HG02759 (cell line): ENCODE measurements around the gene GPR132.
"Not testable (repeated sequence)": the region's sequence is repeated elsewhere in the genome, so short reads cannot be mapped to it uniquely, and the experiment has no call there.

Experiments used
- ATAC-seq: cut with Tn5 transposase; IDR thresholded peaks from one replicate; pipeline ENCODE4 v1.9.1; 2021; ENCODE audit warnings: mild to moderate bottlenecking, moderate library complexity; ENCODE audit not compliant: unreplicated experiment

Gene GPR132

GRCh38 chr14:105076296-105076804, 11.1 kb upstream of the GPR132 start:
- ATAC-seq = no peak

- ATAC-seq = peak; percentile 64
These were observed 10.4 kb upstream of the GPR132 start for GRCh38 chr14:105075379-105076295.

- no peak for ATAC-seq
These were observed 9.4 kb upstream of the GPR132 start for GRCh38 chr14:105074601-105075053.

GRCh38 chr14:105073720-105074600, 8.7 kb upstream of the GPR132 start:
- no peak for ATAC-seq

- ATAC-seq = no peak
These were observed 7.9 kb upstream of the GPR132 start for GRCh38 chr14:105072892-105073719.

GRCh38 chr14:105072381-105072861, 7.2 kb upstream of the GPR132 start:
- ATAC-seq = no peak

GRCh38 chr14:105071942-105072341, 6.7 kb upstream of the GPR132 start:
- ATAC-seq = no peak

GRCh38 chr14:105071326-105071725, 6.1 kb upstream of the GPR132 start:
- no peak for ATAC-seq

GRCh38 chr14:105070760-105071137, 5.5 kb upstream of the GPR132 start:
- no peak for ATAC-seq

- ATAC-seq = peak; percentile 45
These were observed 4.9 kb upstream of the GPR132 start for GRCh38 chr14:105069871-105070759.

- ATAC-seq = no peak
These were observed 4.3 kb upstream of the GPR132 start for GRCh38 chr14:105069522-105069870.

GRCh38 chr14:105068818-105069217, 3.6 kb upstream of the GPR132 start:
- ATAC-seq = no peak

GRCh38 chr14:105067969-105068301, 2.7 kb upstream of the GPR132 start:
- no peak for ATAC-seq

GRCh38 chr14:105067140-105067968, 2.1 kb upstream of the GPR132 start:
- no peak for ATAC-seq

- ATAC-seq = no peak
These were observed 1.2 kb upstream of the GPR132 start for GRCh38 chr14:105066240-105067071.

- ATAC-seq = no peak
These were observed 498 bp downstream of the GPR132 start for GRCh38 chr14:105064721-105065143.

- no peak for ATAC-seq
These were observed 1.2 kb downstream of the GPR132 start for GRCh38 chr14:105064001-105064400.

- not testable (repeated sequence) for ATAC-seq
These were observed 1.7 kb downstream of the GPR132 start for GRCh38 chr14:105063506-105063905.
